HepG2 (cell line): ENCODE data around the gene LCN1. TPM values are rescaled to one million over a fixed set of nuclear protein-coding genes. Genes with fewer than 3 reads are reported as not detected.
A peak's percentile ranks its signal among the peaks of the same experiment; 100 is the strongest.

ENCODE experiments used
- E2F2 ChIP-seq: sonication (generic); formaldehyde crosslinking; IDR thresholded peaks from 2 replicates; pipeline ENCODE4 v1.4.0; 2020; ENCODE audit warnings: missing genetic modification reagents, borderline replicate concordance
- HOXA3 ChIP-seq: sonication (generic); formaldehyde crosslinking; IDR thresholded peaks from 2 replicates; pipeline ENCODE4 v1.5.0; 2020; ENCODE audit warnings: missing genetic modification reagents
- NR0B2 ChIP-seq: sonication (generic); formaldehyde crosslinking; IDR thresholded peaks from 2 replicates; pipeline ENCODE4 v1.4.0; 2020; ENCODE audit warnings: mild to moderate bottlenecking, missing genetic modification reagents
- PAF1 ChIP-seq: IDR thresholded peaks from 2 replicates; pipeline ENCODE4 v1.6.1; 2016; ENCODE audit warnings: missing genetic modification reagents, missing compliant biosample characterization
- SMARCE1 ChIP-seq: fragments of 450-650 bp; IDR thresholded peaks from 2 replicates; pipeline ENCODE4 v1.6.1; 2017; ENCODE audit warnings: borderline replicate concordance
- SMYD3 ChIP-seq: sonication (generic); formaldehyde crosslinking; IDR thresholded peaks from 2 replicates; pipeline ENCODE4 v1.8.1; 2023; ENCODE audit warnings: mild to moderate bottlenecking, missing genetic modification reagents
- TOE1 ChIP-seq: sonication (generic); formaldehyde crosslinking; IDR thresholded peaks from 2 replicates; pipeline ENCODE4 v1.4.0; 2020; ENCODE audit warnings: mild to moderate bottlenecking, missing genetic modification reagents
- ZNF143 ChIP-seq: sonication (generic); formaldehyde crosslinking; IDR thresholded peaks from 2 replicates; pipeline ENCODE4 v1.4.0; 2020; ENCODE audit warnings: missing genetic modification reagents
- ZNF180 ChIP-seq: sonication (generic); formaldehyde crosslinking; IDR thresholded peaks from 2 replicates; pipeline ENCODE4 v1.4.0; 2020; ENCODE audit warnings: low read depth, missing genetic modification reagents, borderline replicate concordance
- ZNF235 ChIP-seq: sonication (generic); formaldehyde crosslinking; IDR thresholded peaks from 2 replicates; pipeline ENCODE4 v1.8.1; 2023; ENCODE audit warnings: mild to moderate bottlenecking, missing genetic modification reagents, borderline replicate concordance
- ZNF34 ChIP-seq: sonication (generic); formaldehyde crosslinking; IDR thresholded peaks from 2 replicates; pipeline ENCODE4 v1.4.0; 2020; ENCODE audit warnings: mild to moderate bottlenecking, missing genetic modification reagents, borderline replicate concordance
- ZNF879 ChIP-seq: sonication (generic); formaldehyde crosslinking; IDR thresholded peaks from 2 replicates; pipeline ENCODE4 v1.8.1; 2023; ENCODE audit warnings: missing genetic modification reagents
- ZSCAN25 ChIP-seq: sonication (generic); formaldehyde crosslinking; IDR thresholded peaks from 2 replicates; pipeline ENCODE4 v1.8.0; 2022; ENCODE audit warnings: mild to moderate bottlenecking, missing genetic modification reagents
- ZSCAN29 ChIP-seq: sonication (generic); formaldehyde crosslinking; conservative IDR thresholded peaks from 2 replicates; pipeline ENCODE4 v1.4.0; 2020; ENCODE audit warnings: mild to moderate bottlenecking, missing genetic modification reagents
- polyA plus RNA-seq, 8 experiments: library from polyadenylated mRNA; depleted of rRNA in 3 of 8; stranded (reverse) in 7 of 8; unstranded in 1 of 8; fragments of >200 nt; fragmentation: Illumina TruSeq in 4 of 8; extraction: Trizol in 4 of 8; gene quantifications; 2 replicates each; pipeline versions ENCODE4 v1.2.1 to v1.2.3, GENCODE V29; 2011 to 2016; ENCODE audit warnings: low read depth in 4 of 8, missing spikeins in 1 of 8, mixed read lengths in 1 of 8; ENCODE audit not compliant: insufficient read depth in 1 of 8
- total RNA-seq, 5 experiments: library from RNA; depleted of rRNA; stranded (reverse); fragments of >200 nt; fragmentation: Illumina TruSeq; extraction: Trizol; gene quantifications; 2 replicates each; pipeline ENCODE4 v1.2.3, GENCODE V29; 2016; ENCODE audit warnings: low read depth in 1 of 5
- TF ChIP-seq, protein P1 (sequence below): sonication (generic); formaldehyde crosslinking; IDR thresholded peaks from 2 replicates; pipeline ENCODE4 v1.4.0; 2020; ENCODE audit warnings: missing genetic modification reagents
- TF ChIP-seq, protein P2 (sequence below): sonication (generic); formaldehyde crosslinking; IDR thresholded peaks from 2 replicates; pipeline ENCODE4 v1.5.0; 2020; ENCODE audit warnings: mild to moderate bottlenecking, missing genetic modification reagents, moderate library complexity
- TF ChIP-seq, protein P3 (sequence below): sonication (generic); formaldehyde crosslinking; IDR thresholded peaks from 2 replicates; pipeline ENCODE4 v1.4.0; 2020; ENCODE audit warnings: low read depth, missing genetic modification reagents
- TF ChIP-seq, protein P4 (sequence below): sonication (generic); formaldehyde crosslinking; conservative IDR thresholded peaks from 2 replicates; pipeline ENCODE4 v1.5.0; 2020; ENCODE audit warnings: missing genetic modification reagents

Gene LCN1
- total and polyA plus RNA-seq, 2 of the 13 experiments (the other 11 are each of a cell fraction or from before 2014, with no cell fraction given): not detected

- TF ChIP-seq, protein P1, sequence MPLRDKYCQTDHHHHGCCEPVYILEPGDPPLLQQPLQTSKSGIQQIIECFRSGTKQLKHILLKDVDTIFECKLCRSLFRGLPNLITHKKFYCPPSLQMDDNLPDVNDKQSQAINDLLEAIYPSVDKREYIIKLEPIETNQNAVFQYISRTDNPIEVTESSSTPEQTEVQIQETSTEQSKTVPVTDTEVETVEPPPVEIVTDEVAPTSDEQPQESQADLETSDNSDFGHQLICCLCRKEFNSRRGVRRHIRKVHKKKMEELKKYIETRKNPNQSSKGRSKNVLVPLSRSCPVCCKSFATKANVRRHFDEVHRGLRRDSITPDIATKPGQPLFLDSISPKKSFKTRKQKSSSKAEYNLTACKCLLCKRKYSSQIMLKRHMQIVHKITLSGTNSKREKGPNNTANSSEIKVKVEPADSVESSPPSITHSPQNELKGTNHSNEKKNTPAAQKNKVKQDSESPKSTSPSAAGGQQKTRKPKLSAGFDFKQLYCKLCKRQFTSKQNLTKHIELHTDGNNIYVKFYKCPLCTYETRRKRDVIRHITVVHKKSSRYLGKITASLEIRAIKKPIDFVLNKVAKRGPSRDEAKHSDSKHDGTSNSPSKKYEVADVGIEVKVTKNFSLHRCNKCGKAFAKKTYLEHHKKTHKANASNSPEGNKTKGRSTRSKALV (CRISPR knock-in tag): no peak
- TF ChIP-seq ZSCAN25 (CRISPR knock-in tag) (peak; percentile 72), E2F2 (CRISPR knock-in tag) (no peak), SMARCE1 (no peak), PAF1 (CRISPR knock-in tag) (no peak), ZNF235 (no peak), TOE1 (no peak), ZSCAN29 (CRISPR knock-in tag) (0 out of 2 replicates have a peak, but pooled peaks have one; percentile 72), HOXA3 (CRISPR knock-in tag) (no peak), SMYD3 (CRISPR knock-in tag) (no peak), ZNF879 (CRISPR knock-in tag) (no peak), ZNF180 (CRISPR knock-in tag) (no peak), ZNF143 (CRISPR knock-in tag) (no peak), ZNF34 (CRISPR knock-in tag) (no peak), NR0B2 (CRISPR knock-in tag) (no peak)
- TF ChIP-seq, protein P2, sequence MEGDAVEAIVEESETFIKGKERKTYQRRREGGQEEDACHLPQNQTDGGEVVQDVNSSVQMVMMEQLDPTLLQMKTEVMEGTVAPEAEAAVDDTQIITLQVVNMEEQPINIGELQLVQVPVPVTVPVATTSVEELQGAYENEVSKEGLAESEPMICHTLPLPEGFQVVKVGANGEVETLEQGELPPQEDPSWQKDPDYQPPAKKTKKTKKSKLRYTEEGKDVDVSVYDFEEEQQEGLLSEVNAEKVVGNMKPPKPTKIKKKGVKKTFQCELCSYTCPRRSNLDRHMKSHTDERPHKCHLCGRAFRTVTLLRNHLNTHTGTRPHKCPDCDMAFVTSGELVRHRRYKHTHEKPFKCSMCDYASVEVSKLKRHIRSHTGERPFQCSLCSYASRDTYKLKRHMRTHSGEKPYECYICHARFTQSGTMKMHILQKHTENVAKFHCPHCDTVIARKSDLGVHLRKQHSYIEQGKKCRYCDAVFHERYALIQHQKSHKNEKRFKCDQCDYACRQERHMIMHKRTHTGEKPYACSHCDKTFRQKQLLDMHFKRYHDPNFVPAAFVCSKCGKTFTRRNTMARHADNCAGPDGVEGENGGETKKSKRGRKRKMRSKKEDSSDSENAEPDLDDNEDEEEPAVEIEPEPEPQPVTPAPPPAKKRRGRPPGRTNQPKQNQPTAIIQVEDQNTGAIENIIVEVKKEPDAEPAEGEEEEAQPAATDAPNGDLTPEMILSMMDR: 0 out of 2 replicates have a peak, but pooled peaks have one; percentile 3
- TF ChIP-seq, protein P3, sequence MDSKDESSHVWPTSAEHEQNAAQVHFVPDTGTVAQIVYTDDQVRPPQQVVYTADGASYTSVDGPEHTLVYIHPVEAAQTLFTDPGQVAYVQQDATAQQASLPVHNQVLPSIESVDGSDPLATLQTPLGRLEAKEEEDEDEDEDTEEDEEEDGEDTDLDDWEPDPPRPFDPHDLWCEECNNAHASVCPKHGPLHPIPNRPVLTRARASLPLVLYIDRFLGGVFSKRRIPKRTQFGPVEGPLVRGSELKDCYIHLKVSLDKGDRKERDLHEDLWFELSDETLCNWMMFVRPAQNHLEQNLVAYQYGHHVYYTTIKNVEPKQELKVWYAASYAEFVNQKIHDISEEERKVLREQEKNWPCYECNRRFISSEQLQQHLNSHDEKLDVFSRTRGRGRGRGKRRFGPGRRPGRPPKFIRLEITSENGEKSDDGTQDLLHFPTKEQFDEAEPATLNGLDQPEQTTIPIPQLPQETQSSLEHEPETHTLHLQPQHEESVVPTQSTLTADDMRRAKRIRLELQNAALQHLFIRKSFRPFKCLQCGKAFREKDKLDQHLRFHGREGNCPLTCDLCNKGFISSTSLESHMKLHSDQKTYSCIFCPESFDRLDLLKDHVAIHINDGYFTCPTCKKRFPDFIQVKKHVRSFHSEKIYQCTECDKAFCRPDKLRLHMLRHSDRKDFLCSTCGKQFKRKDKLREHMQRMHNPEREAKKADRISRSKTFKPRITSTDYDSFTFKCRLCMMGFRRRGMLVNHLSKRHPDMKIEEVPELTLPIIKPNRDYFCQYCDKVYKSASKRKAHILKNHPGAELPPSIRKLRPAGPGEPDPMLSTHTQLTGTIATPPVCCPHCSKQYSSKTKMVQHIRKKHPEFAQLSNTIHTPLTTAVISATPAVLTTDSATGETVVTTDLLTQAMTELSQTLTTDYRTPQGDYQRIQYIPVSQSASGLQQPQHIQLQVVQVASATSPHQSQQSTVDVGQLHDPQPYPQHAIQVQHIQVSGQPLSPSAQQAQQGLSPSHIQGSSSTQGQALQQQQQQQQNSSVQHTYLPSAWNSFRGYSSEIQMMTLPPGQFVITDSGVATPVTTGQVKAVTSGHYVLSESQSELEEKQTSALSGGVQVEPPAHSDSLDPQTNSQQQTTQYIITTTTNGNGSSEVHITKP (CRISPR knock-in tag): no peak
- TF ChIP-seq, protein P4, sequence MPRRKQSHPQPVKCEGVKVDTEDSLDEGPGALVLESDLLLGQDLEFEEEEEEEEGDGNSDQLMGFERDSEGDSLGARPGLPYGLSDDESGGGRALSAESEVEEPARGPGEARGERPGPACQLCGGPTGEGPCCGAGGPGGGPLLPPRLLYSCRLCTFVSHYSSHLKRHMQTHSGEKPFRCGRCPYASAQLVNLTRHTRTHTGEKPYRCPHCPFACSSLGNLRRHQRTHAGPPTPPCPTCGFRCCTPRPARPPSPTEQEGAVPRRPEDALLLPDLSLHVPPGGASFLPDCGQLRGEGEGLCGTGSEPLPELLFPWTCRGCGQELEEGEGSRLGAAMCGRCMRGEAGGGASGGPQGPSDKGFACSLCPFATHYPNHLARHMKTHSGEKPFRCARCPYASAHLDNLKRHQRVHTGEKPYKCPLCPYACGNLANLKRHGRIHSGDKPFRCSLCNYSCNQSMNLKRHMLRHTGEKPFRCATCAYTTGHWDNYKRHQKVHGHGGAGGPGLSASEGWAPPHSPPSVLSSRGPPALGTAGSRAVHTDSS (CRISPR knock-in tag): no peak
These were observed 14.7 kb upstream of the LCN1 start (continued) for GRCh38 chr9:135506327-135507103.
